ENCODE measurements around the gene ATP5PO.

DNA sequence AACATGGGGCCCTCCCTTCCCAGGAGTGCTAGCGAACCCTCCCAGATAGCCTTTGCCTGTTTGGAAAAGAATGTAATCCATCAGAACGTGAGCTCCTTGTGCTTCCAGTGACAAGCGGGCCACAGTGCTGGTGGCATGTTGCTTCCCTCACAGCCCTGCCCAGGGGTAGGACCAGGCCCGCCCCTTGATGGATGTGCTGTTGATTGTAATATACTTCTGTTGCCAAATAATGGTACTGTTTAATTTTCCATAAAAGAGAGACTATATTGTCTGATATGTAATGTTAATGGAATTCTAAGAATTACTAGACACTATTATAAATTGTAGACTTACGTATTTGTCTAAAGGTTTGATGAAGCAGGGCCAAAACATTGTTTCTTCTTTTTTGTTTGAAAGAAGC is 16.4 kb downstream of the ATP5PO start:
- TF ChIP-seq POLR2A (IDR thresholded peaks at IDR 0.05; ENCODE audit: low read length) (no peak), GATA1 (IDR thresholded peaks at IDR 0.05; ENCODE audit: low read depth, low read length) (no peak)
